Aorta (tissue), 5 donors: ENCODE measurements around the gene ATG16L2. TPM values are rescaled to one million over a fixed set of nuclear protein-coding genes. Genes with fewer than 3 reads are reported as not detected.
A peak's percentile ranks its signal among the peaks of the same experiment; 100 is the strongest.
"Not testable (repeated sequence)": the region's sequence is repeated elsewhere in the genome, so short reads cannot be mapped to it uniquely, and the experiment has no call there.

Experiments used
- ATAC-seq: fragments of 200-7000 bp; cut with Tn5 transposase; one replicate; pipeline ENCODE4 v1.9.1; 2022; ENCODE audit warnings: moderate library complexity; ENCODE audit not compliant: low FRiP score
- DNase-seq, 2 donors: peaks; one replicate each; pipeline ENCODE4 v3.0.0-alpha.2; 2020
- H3K27ac ChIP-seq, 2 donors: one replicate each; pipeline ENCODE4 v1.5.1; 2013; ENCODE audit warnings: low read length in 2 of 2, mild to moderate bottlenecking in 2 of 2, moderate library complexity in 2 of 2, control low read depth in 1 of 2, inconsistent platforms in 1 of 2, low read depth in 1 of 2
- H3K27me3 ChIP-seq, 2 donors: one replicate each; pipeline ENCODE4 v1.6.1; 2013; ENCODE audit warnings: control low read depth in 1 of 2, low read length in 1 of 2, mild to moderate bottlenecking in 1 of 2, moderate library complexity in 1 of 2; ENCODE audit not compliant: insufficient read depth in 2 of 2, control insufficient read depth in 1 of 2
- H3K36me3 ChIP-seq, 2 donors: one replicate each; pipeline ENCODE4 v1.6.1; 2013; ENCODE audit warnings: control low read depth in 1 of 2, low read length in 1 of 2, mild to moderate bottlenecking in 1 of 2; ENCODE audit not compliant: insufficient read depth in 2 of 2, control insufficient read depth in 1 of 2
- H3K4me1 ChIP-seq, 2 donors: one replicate each; pipeline ENCODE4 v1.6.1; 2013; ENCODE audit warnings: low read length in 2 of 2, control low read depth in 1 of 2, mild to moderate bottlenecking in 1 of 2, moderate library complexity in 1 of 2; ENCODE audit not compliant: insufficient read depth in 2 of 2, control insufficient read depth in 1 of 2
- H3K4me3 ChIP-seq, 2 donors: one replicate each; pipeline ENCODE4 v1.5.1; 2013; ENCODE audit warnings: low read length in 2 of 2, control low read depth in 1 of 2, mild to moderate bottlenecking in 1 of 2
- H3K9me3 ChIP-seq: one replicate; pipeline ENCODE4 v1.6.1; 2013; ENCODE audit warnings: mild to moderate bottlenecking, low read length; ENCODE audit not compliant: control insufficient read depth
- WGBS, 2 donors: extraction: QIAGEN DNeasy Blood & Tissue Kit; methylation state at CpG; one replicate each; pipeline ENCODE4 v1.1.7; 2013; 5-methylcytosine and 5-hydroxymethylcytosine counted together
- intact Hi-C, 2 donors: fragments of 100-400 bp; cut with DNase I; formaldehyde crosslinking; loops; one replicate each; pipeline versions ENCODE4 v1.14.2 to v1.15.0; 2022
- polyA plus RNA-seq, 2 donors: library from polyadenylated mRNA; stranded (reverse); fragments of 200-250 nt; gene quantifications; one replicate each; pipeline ENCODE4 v1.2.3, GENCODE V29; 2013
- total RNA-seq, 2 donors: library from RNA; stranded (reverse); fragmentation: NEBNext Ultra II Directional; extraction: Animal tissue kit (Norgen Biotek cat#: 25700); gene quantifications; one replicate each; pipeline ENCODE4 v1.2.1, GENCODE V29; 2021
- donor health status: healthy with polysubstance abuse.
- donor health status: Bipolar disorder and iron deficiency.
- donor health status: DM: no; HTN: no; CAD: no.
- donor health status: DM: no; HTN: no; CAD: no.
- donor health status: DM: yes; HTN: yes; CAD: no.

The ATG16L2 gene
- total and polyA plus RNA-seq, 4 donors: 4.9 to 74.8 (median 39.4) TPM

DNA sequence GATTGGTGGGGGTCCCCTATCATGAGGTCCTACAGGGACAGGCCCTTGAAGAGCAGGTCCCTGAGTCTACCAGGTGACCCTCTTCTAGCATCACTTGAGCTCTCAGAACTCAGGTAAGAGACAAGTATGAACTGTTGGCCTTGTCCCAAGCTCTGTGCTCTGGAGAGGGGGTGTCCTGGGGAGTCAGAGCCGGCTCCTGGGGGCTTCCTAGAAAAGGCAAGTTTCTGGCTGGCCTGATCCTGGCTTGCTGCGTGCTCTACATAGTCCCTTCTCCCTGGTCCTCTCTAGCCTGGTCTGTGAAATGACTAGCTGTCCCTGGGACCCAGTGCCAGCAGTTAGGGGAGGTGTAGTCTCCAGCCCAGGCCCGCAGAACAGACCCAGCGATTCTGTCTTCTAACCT lies 11.4 kb downstream of the ATG16L2 start:
- Histone ChIP-seq H3K4me1 (no peaks in the 10 kb centered on the region), H3K27ac (no peak overlapping the region), H3K27me3 (no peaks in the 10 kb centered on the region), H3K9me3 (no peaks in the 10 kb centered on the region), H3K4me3 (no peak overlapping the region), H3K36me3 (no peaks in the 10 kb centered on the region)
- intact Hi-C loops: loop anchor here in 1 of 2 donors (10.0 kb wide), 1 partner anchor 419 kb away; no protein-coding TSS in a partner anchor
- DNase-seq (no peak), ATAC-seq (no peak)
- 49 to 57% methylated on average over 4 of the region's 4 CpGs for WGBS, 2 donors

DNA sequence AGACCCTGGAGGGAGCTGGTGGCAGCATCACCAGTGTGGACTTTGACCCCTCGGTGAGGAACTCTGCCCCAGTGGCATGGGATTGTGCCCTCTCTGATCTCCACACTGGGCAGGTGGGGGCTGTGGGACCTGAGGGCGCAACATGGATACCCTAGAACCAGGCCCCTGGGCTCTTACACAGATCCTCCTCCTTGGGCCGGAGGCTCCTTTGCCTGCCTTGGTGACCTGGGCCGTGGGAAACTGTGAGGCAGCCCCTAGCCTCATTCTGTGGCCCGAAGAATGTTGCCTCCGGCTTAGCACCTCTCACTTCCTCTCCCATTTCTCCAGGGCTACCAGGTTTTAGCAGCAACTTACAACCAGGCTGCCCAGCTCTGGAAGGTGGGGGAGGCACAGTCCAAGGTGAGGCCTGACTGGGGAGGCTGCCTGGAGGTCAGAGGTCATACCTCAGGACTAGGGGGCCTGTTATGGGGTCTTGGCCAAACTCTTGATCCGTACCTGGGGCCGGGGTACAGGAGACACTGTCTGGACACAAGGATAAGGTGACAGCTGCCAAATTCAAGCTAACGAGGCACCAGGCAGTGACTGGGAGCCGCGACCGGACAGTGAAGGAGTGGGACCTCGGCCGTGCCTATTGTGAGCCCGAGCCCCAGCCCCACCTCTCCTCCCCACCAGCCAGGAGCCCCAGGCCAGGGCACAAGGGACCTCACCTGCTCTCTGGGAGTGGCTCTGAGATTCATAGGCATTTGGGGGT lies 12.2 kb downstream of the ATG16L2 start:
- 81 to 88% methylated on average over 15 of the region's 15 CpGs for WGBS, 2 donors
- Histone ChIP-seq H3K4me3 (no peak overlapping the region), H3K27ac (no peak overlapping the region), H3K4me1 (no peaks in the 10 kb centered on the region), H3K36me3 (no peaks in the 10 kb centered on the region), H3K27me3 (no peaks in the 10 kb centered on the region), H3K9me3 (no peaks in the 10 kb centered on the region)
- DNase-seq (no peak), ATAC-seq (no peak)
- intact Hi-C loops: loop anchor here in 1 of 2 donors (10.0 kb wide), 1 partner anchor 418 kb away; no protein-coding TSS in a partner anchor

- ATAC-seq (no peak), DNase-seq (no peak)
- WGBS, 2 donors: 78 to 79% methylated on average over 8 of the region's 8 CpGs
- H3K27me3 ChIP-seq: no peaks in the 10 kb centered on the region
- H3K27ac ChIP-seq: no peak overlapping the region
- H3K4me3 ChIP-seq: no peak overlapping the region
- no peaks in the 10 kb centered on the region for H3K9me3 ChIP-seq
- peaks cover 2 to 5% of the 10 kb centered on the region in 2 donors for H3K4me1 ChIP-seq
- intact Hi-C loops: loop anchor here in 1 of 2 donors (10.0 kb wide), 1 partner anchor 418 kb away; no protein-coding TSS in a partner anchor
- H3K36me3 ChIP-seq: no peaks in the 10 kb centered on the region
These were observed 12.8 kb downstream of the ATG16L2 start for GRCh38 chr11:72826942-72827480.

GRCh38 chr11:72827656-72828055 lies 13.4 kb downstream of the ATG16L2 start:
- H3K4me3 ChIP-seq, H3K9me3 ChIP-seq, H3K36me3 ChIP-seq, H3K4me1 ChIP-seq, H3K27ac ChIP-seq, ATAC-seq, H3K27me3 ChIP-seq: not testable (repeated sequence)
- peak in 1 of 2 donors; percentile 26 for DNase-seq
- intact Hi-C loops: loop anchor here in 1 of 2 donors (10.0 kb wide), 1 partner anchor 417 kb away; no protein-coding TSS in a partner anchor
- whole genome bisulfite sequencing, 2 donors: 84 to 85% methylated on average over 11 of the region's 11 CpGs

DNA sequence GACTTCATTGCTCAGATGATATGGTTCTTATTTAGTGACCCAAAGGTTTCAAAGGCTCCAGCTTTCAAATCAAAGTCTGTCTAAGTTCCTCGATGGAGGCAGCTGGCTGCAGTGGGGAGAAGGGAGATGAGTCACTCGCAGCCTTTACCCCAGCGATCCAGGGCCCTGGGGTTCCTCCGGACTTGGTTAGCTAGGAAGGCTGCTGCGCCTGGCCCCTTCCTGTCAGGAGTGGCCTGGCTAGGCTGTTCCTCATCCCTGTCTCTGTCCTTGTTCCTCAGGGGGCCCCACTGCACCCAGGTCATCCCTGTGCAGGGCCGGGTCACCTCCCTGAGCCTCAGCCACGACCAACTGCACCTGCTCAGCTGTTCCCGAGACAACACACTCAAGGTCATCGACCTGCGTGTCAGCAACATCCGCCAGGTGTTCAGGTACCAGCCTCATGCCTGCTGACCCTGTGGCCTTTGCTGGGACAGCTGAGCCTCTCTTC lies 13.9 kb downstream of the ATG16L2 start:
- Histone ChIP-seq H3K36me3 (no peaks in the 10 kb centered on the region), H3K27me3 (no peaks in the 10 kb centered on the region), H3K4me3 (no peak overlapping the region), H3K27ac (no peak overlapping the region), H3K4me1 (peaks cover 6 to 7% of the 10 kb centered on the region in 2 donors), H3K9me3 (no peaks in the 10 kb centered on the region)
- intact Hi-C loops: loop anchor here in 1 of 2 donors (10.0 kb wide), 1 partner anchor 417 kb away; no protein-coding TSS in a partner anchor
- DNase-seq (peak in 1 of 2 donors; percentile 70), ATAC-seq (no peak)
- WGBS, 2 donors: 75 to 78% methylated on average over 11 of the region's 11 CpGs

DNA sequence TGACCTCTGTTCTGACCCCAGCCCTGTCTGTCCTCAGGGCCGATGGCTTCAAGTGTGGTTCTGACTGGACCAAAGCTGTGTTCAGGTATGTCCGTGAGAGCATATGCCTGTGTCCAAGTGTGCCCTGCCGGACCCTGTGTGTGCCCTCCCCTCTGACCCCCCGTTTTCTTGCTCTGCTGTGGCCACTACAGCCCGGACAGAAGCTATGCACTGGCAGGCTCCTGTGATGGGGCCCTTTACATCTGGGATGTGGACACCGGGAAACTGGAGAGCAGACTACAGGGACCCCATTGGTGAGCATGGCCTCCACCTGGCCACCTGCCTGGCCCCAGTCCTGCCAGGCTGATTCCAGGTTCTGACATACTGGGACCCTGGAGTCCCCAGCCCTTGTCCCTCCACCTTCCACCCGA lies 14.5 kb downstream of the ATG16L2 start:
- Histone ChIP-seq H3K4me3 (no peak overlapping the region), H3K4me1 (peaks cover 6 to 7% of the 10 kb centered on the region in 2 donors), H3K27ac (no peak overlapping the region), H3K9me3 (no peaks in the 10 kb centered on the region), H3K27me3 (no peaks in the 10 kb centered on the region), H3K36me3 (no peaks in the 10 kb centered on the region)
- 82 to 83% methylated on average over 7 of the region's 7 CpGs for WGBS, 2 donors
- ATAC-seq (no peak), DNase-seq (no peak)
- intact Hi-C loops: loop anchor here in 1 of 2 donors (10.0 kb wide), 1 partner anchor 416 kb away; no protein-coding TSS in a partner anchor

DNA sequence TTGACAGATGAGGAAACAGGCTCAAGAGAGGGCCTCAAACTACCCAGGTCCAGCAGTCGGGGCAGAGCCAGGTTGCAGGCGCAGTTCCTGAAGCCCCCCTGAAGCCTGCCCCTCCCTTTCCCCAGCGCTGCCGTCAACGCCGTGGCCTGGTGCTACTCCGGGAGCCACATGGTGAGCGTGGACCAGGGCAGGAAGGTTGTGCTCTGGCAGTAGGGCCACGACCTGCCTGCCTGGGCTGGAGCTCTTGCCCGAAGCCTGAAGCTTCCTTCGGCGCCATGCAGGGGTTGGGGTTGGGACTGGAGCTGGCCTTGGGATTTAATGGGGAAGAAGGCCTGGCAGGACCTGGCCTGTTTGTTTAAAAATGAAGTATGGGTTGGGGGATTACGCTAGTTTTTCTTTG lies 15.0 kb downstream of the ATG16L2 start:
- WGBS, 2 donors: 88 to 89% methylated on average over 13 of the region's 13 CpGs
- H3K36me3 ChIP-seq: no peaks in the 10 kb centered on the region
- H3K27me3 ChIP-seq: no peaks in the 10 kb centered on the region
- no peak overlapping the region for H3K27ac ChIP-seq
- ATAC-seq: no peak
- peak; percentile 46 to 68 for DNase-seq
- H3K4me1 ChIP-seq: peaks cover 6 to 7% of the 10 kb centered on the region in 2 donors
- H3K4me3 ChIP-seq: no peak overlapping the region
- no peaks in the 10 kb centered on the region for H3K9me3 ChIP-seq
- intact Hi-C loops: loop anchor here in 1 of 2 donors (10.0 kb wide), 1 partner anchor 416 kb away; no protein-coding TSS in a partner anchor

GRCh38 chr11:72829884-72830533 lies 15.8 kb downstream of the ATG16L2 start:
- Histone ChIP-seq H3K9me3 (no peaks in the 10 kb centered on the region), H3K27ac (no peak overlapping the region), H3K4me1 (peaks cover 6 to 7% of the 10 kb centered on the region in 2 donors), H3K4me3 (no peak overlapping the region), H3K36me3 (no peaks in the 10 kb centered on the region), H3K27me3 (no peaks in the 10 kb centered on the region)
- intact Hi-C loops: loop anchor here (5.0 to 10.0 kb wide), 2 partner anchors 412 to 415 kb away; no protein-coding TSS in a partner anchor
- no peak for ATAC-seq
- peak in 1 of 2 donors; percentile 72 for DNase-seq
- 78 to 90% methylated on average over 3 to 5 of the region's 5 CpGs for WGBS, 2 donors
